ENCODE measurements around the gene NT5C1B. TPM values are rescaled to one million over a fixed set of nuclear protein-coding genes. Genes with fewer than 3 reads are reported as not detected.

NT5C1B gene
- total RNA-seq, 1 donor from 2014 or later: not detected

- CTCF ChIA-PET: no interaction called here
- Mint-ChIP-seq H3K9me3 (peaks cover 2% of the 10 kb centered on the region), H3K36me3 (ENCODE audit: low read depth) (no peaks in the 10 kb centered on the region), H3K4me3 (no peak overlapping the region), H3K27me3 (no peaks in the 10 kb centered on the region), H3K27ac (no peak overlapping the region), H3K4me1 (no peaks in the 10 kb centered on the region)
- intact Hi-C loops (cut with micrococcal nuclease): no loop called here
- TF ChIP-seq CTCF (IDR thresholded peaks at IDR 0.05): no peak
- POLR2A ChIA-PET: no interaction called here
- no peak for DNase-seq
- no peak for ATAC-seq (ENCODE audit: low read depth)
Measured at GRCh38 chr2:18619091-18619490, 29.7 kb upstream of the NT5C1B start.

- intact Hi-C loops (cut with micrococcal nuclease): no loop called here
- peaks cover 2% of the 10 kb centered on the region for H3K9me3 Mint-ChIP-seq
- TF ChIP-seq CTCF (IDR thresholded peaks at IDR 0.05): no peak
- no peak for DNase-seq
- H3K4me1 Mint-ChIP-seq: no peaks in the 10 kb centered on the region
- ChIA-PET POLR2A (no interaction called here), CTCF (no interaction called here)
- H3K36me3 Mint-ChIP-seq (ENCODE audit: low read depth): no peaks in the 10 kb centered on the region
- H3K27me3 Mint-ChIP-seq: no peaks in the 10 kb centered on the region
- H3K27ac Mint-ChIP-seq: no peak overlapping the region
- no peak overlapping the region for H3K4me3 Mint-ChIP-seq
- ATAC-seq (ENCODE audit: low read depth): no peak
Measured at GRCh38 chr2:18614041-18614440, 24.7 kb upstream of the NT5C1B start.

GRCh38 chr2:18612133-18612532, 22.8 kb upstream of the NT5C1B start:
- ChIA-PET POLR2A (no interaction called here), CTCF (no interaction called here)
- DNase-seq (no peak), ATAC-seq (ENCODE audit: low read depth) (no peak)
- H3K27me3 Mint-ChIP-seq: no peaks in the 10 kb centered on the region
- intact Hi-C loops (cut with micrococcal nuclease): no loop called here
- no peaks in the 10 kb centered on the region for H3K36me3 Mint-ChIP-seq (ENCODE audit: low read depth)
- no peak overlapping the region for H3K4me3 Mint-ChIP-seq
- H3K27ac Mint-ChIP-seq: no peak overlapping the region
- no peaks in the 10 kb centered on the region for H3K4me1 Mint-ChIP-seq
- no peak for TF ChIP-seq CTCF (IDR thresholded peaks at IDR 0.05)
- H3K9me3 Mint-ChIP-seq: no peaks in the 10 kb centered on the region

- intact Hi-C loops (cut with micrococcal nuclease): no loop called here
- H3K36me3 Mint-ChIP-seq (ENCODE audit: low read depth): no peaks in the 10 kb centered on the region
- H3K27me3 Mint-ChIP-seq: no peaks in the 10 kb centered on the region
- CTCF ChIA-PET: no interaction called here
- DNase-seq (no peak), ATAC-seq (ENCODE audit: low read depth) (no peak)
- no peak for TF ChIP-seq CTCF (IDR thresholded peaks at IDR 0.05)
- H3K27ac Mint-ChIP-seq: no peak overlapping the region
- no peaks in the 10 kb centered on the region for H3K4me1 Mint-ChIP-seq
- POLR2A ChIA-PET: no interaction called here
- no peak overlapping the region for H3K4me3 Mint-ChIP-seq
- no peaks in the 10 kb centered on the region for H3K9me3 Mint-ChIP-seq
Measured at GRCh38 chr2:18611604-18612003, 22.2 kb upstream of the NT5C1B start.

GRCh38 chr2:18611184-18611583, 21.8 kb upstream of the NT5C1B start:
- ChIA-PET CTCF (no interaction called here), POLR2A (no interaction called here)
- Mint-ChIP-seq H3K4me1 (no peaks in the 10 kb centered on the region), H3K27me3 (no peaks in the 10 kb centered on the region), H3K4me3 (no peak overlapping the region), H3K36me3 (ENCODE audit: low read depth) (no peaks in the 10 kb centered on the region), H3K27ac (no peak overlapping the region), H3K9me3 (no peaks in the 10 kb centered on the region)
- TF ChIP-seq CTCF (IDR thresholded peaks at IDR 0.05): no peak
- ATAC-seq (ENCODE audit: low read depth) (no peak), DNase-seq (no peak)
- intact Hi-C loops (cut with micrococcal nuclease): no loop called here

Measured in activated B cell treated with CpG ODN at 0.5 μM for 24 hours (primary cell).